ENCODE results near the gene SORBS1.
A peak's percentile ranks its signal among the peaks of the same experiment; 100 is the strongest.

Gene SORBS1

GRCh38 chr10:95266674-95267095, 294.5 kb downstream of the SORBS1 start:
- DNase-seq (ENCODE audit: extremely low spot score), result peak; percentile 78
- CTCF ChIA-PET, result interaction anchor here (0.9 to 1.2 kb wide), 2 partner anchors 20 to 22 kb away, joined by 3 read pairs; no protein-coding TSS in a partner anchor
- TF ChIP-seq CTCF (IDR thresholded peaks at IDR 0.05; ENCODE audit: control extremely low read depth, extremely low read depth, low read depth, missing control alignments), result no peak
- POLR2A ChIA-PET, result no interaction called here

- no peak for DNase-seq (ENCODE audit: extremely low spot score)
- TF ChIP-seq CTCF (IDR thresholded peaks at IDR 0.05; ENCODE audit: control extremely low read depth, extremely low read depth, low read depth, missing control alignments), result no peak
- ChIA-PET POLR2A (no interaction called here), CTCF (interaction anchor here (1.2 to 3.6 kb wide), 2 partner anchors 19 to 97 kb away, joined by 3 to 24 read pairs; no protein-coding TSS in a partner anchor)
Measured at GRCh38 chr10:95265572-95265971, 295.6 kb downstream of the SORBS1 start.

GRCh38 chr10:95264227-95265051, 296.7 kb downstream of the SORBS1 start:
- TF ChIP-seq CTCF (IDR thresholded peaks at IDR 0.05; ENCODE audit: control extremely low read depth, extremely low read depth, low read depth, missing control alignments), result no peak
- POLR2A ChIA-PET, result no interaction called here
- CTCF ChIA-PET, result interaction anchor here (0.8 to 3.6 kb wide), 6 partner anchors 14 to 101 kb away, joined by 3 to 24 read pairs (median 3); no protein-coding TSS in a partner anchor
- DNase-seq (ENCODE audit: extremely low spot score), result no peak

- ChIA-PET CTCF (interaction anchor here (1.7 to 3.6 kb wide), 2 partner anchors 18 to 23 kb away, joined by 4 to 24 read pairs; no protein-coding TSS in a partner anchor), POLR2A (no interaction called here)
- TF ChIP-seq CTCF (IDR thresholded peaks at IDR 0.05; ENCODE audit: control extremely low read depth, extremely low read depth, low read depth, missing control alignments), result no peak
- DNase-seq (ENCODE audit: extremely low spot score), result no peak
Measured at GRCh38 chr10:95263864-95264226, 297.3 kb downstream of the SORBS1 start.

GRCh38 chr10:95262763-95263518, 298.2 kb downstream of the SORBS1 start:
- no peak for TF ChIP-seq CTCF (IDR thresholded peaks at IDR 0.05; ENCODE audit: control extremely low read depth, extremely low read depth, low read depth, missing control alignments)
- POLR2A ChIA-PET, result no interaction called here
- no peak for DNase-seq (ENCODE audit: extremely low spot score)
- CTCF ChIA-PET, result interaction anchor here (1.3 to 3.6 kb wide), 2 partner anchors 14 to 17 kb away, joined by 3 to 24 read pairs; no protein-coding TSS in a partner anchor

- TF ChIP-seq CTCF (IDR thresholded peaks at IDR 0.05; ENCODE audit: control extremely low read depth, extremely low read depth, low read depth, missing control alignments), result no peak
- no peak for DNase-seq (ENCODE audit: extremely low spot score)
- CTCF ChIA-PET, result interaction anchor here (1.3 to 6.5 kb wide), 2 partner anchors 15 kb away, joined by 3 to 57 read pairs; no protein-coding TSS in a partner anchor
- POLR2A ChIA-PET, result no interaction called here
Measured at GRCh38 chr10:95261926-95262325, 299.2 kb downstream of the SORBS1 start.
